HG03066 (cell line): Measurements from ENCODE around the gene LYST.
"Not testable (repeated sequence)": the region's sequence is repeated elsewhere in the genome, so short reads cannot be mapped to it uniquely, and the experiment has no call there.

Source experiments
- ATAC-seq: cut with Tn5 transposase; IDR thresholded peaks from one replicate; pipeline ENCODE4 v1.9.1; 2021; ENCODE audit warnings: low read depth; ENCODE audit not compliant: unreplicated experiment

The LYST gene

DNA sequence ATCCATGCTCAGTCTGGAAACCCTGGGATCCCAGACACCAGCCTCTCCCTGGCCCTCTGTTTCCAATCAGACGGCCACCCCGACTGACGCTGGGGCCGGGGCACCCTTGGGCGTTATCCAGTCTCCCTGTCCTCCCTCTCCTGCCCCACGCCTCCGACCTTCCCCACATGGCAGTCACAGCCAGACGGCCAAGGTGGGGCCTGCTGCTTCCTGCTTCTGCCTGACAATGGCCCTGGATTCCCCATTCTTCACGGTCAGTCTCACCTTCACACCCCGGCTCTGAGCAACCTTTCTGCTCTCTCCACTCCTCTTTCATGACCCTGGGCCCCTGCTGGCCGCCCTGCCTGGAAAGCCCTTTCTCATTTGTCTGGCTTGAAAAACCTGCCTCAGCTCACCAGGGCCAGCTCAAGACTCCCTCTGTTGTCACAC lies 223.7 kb downstream of the LYST start:
- ATAC-seq, result no peak

DNA sequence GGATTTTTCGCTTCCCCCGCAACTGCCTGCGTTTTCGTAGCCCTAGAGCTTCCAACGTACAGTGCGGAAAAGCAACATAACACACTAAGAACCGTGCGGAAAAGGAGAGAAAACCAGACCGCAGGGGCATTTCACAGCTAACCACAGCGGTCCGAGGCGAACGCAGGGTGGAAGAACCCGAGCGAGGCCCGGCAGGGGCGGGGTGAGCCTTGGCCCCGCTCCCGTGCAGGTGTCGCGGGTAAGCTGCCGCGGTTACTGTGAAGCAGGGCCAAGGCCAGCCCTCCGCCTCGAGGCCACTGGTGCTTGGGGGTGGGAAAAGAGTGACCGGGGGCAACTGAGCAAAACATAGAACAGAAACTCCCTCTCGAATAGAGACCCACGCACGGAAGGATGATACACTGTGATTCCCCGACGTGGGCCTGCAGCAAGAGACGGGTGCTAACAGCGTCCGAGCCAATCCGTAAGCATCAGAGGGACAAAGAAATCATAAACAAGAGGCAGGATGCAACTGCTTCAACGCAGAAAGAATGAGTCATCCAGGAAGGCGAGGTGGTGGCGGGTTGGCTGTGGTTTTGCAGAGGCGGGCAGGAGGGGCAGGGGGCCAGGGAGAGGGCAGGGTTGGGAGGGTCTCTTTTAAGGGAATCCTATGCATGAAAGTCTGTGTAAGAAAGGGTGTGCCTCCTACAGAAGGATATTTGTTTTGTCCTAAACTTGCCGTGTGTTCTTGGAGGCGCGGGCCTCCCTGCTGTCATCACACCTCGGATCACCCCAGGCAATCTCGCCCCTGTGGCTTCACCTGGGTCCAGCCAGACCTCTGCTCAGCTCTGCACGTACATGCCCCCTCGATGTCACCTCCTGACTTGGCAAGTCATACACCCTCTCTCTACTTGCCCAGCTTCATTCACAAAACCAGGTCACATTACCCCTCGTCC lies 224.4 kb downstream of the LYST start:
- peak; percentile 61 for ATAC-seq

GRCh38 chr1:235640580-235640979 lies 226.1 kb downstream of the LYST start:
- no peak for ATAC-seq

DNA sequence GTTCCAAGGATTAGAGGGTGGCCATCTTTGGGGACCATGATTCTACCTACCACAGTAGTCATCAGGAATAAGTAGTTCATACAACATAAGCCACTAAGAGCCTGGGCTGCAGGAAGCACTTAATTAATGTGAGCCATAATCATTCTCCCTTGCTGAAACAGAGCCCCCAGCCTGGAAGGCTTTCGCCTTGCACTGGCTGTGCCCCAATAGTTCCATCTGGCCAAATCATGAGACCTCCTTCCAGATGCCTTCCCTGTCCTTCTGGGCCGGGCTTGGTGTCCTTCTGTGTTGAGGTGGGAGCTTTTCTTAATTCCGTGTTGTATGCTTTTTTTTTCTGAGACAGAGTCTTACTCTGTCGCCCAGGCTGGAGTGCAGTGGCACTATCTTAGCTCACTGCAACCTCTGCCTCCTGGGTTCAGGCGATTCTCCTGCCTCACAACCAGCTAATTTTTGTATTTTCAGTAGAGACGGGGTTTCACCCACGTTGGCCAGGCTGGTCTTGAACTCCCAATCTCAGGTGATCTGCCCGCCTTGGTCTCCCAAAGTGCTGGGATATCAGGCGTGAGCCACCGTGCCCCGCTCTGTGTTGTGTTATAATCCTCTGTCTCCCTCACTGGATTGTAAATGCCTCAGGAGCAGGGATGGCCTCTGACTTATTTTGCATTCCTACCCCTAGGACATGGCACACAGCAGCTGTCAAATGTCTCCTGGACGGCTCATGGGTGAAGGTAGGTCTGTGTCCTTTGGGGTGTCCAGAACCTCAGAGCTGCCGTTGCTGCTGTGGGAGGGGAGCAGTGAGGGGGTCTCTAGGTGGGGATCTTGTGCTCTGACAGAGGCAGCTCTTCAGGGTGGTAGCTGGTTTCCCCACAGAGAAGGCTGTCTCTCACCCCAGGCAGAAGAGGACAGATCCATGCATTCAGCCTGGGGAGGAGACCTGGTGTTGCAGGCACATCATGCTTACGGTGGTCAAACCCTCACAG lies 227.2 kb downstream of the LYST start:
- ATAC-seq, result no peak

DNA sequence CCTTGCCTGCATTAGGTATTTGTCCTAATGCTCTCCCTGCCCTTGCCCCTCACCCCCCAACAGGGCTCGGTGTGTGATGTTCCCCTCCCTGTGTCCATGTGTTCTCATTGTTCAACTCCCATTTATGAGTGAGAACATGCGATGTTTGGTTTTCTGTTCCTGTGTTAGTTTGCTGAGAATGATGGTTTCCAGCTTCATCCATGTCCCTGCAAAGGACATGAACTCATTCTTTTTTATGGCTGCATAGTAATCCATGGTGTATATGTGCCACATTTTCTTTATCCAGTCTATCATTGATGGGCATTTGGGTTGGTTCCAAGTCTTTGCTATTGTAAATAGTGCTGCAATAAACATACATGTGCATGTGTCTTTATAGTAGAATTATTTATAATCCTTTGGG lies 228.1 kb downstream of the LYST start:
- not testable (repeated sequence) for ATAC-seq

- no peak for ATAC-seq
These were observed 228.8 kb downstream of the LYST start for GRCh38 chr1:235637756-235638534.

DNA sequence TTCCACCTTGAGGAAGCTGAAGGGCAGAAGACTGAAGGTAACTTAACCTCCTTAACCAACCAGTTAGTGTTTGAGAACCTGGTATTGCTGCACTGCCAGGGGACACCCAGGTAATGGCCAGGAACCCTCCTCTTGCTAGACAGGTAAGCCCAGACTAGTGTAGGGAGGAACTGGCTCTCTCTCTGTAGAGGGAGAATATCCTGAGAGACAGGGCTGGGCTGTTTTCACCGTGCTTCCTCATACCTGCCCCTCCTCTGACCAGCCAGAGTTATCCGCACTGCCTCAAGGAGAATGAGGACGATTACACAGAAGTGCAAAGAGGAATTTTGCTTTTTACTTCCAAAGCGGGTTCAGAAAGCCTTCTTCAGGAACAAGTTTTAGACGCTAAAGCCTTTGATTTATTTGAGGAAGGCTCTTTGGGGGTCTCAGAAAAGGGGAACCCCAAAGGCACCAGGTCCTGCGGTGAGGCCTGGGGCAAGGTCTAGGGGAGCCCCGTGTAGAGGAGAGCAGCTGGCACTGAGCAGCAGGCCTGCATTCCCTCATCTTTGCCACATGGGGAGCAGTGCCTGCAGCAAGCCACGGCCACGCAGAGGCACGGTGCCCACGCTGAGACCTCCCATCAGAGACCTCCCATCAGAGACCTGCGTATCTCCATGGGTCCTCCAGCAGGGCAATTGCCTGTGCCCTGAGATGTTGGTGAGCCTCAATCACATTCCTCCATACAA lies 230.6 kb downstream of the LYST start:
- ATAC-seq, result no peak

- peak; percentile 73 for ATAC-seq
These were observed 234.0 kb downstream of the LYST start for GRCh38 chr1:235632506-235633401.

DNA sequence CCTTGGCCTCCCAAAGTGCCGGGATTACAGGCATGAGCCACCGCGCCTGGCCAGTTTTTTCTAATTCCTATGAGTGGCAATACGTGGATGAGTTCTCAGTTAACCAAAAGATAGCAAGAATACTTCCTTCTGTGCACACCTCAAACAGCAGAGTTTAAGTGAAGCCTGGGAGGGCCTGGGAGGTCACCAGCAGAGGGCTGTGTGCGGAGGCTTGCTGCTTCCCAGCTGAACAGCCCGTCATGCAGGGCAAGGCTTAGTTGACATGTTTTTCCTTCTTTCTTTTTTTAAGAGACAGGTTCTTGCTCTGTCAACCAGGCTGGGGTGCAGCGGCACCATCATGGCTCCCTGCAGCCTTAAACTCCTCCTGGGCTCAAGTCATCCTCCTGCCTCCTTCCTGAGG lies 234.9 kb downstream of the LYST start:
- ATAC-seq, result no peak

- ATAC-seq, result no peak
These were observed 238.2 kb downstream of the LYST start for GRCh38 chr1:235628316-235629005.

- ATAC-seq, result no peak
These were observed 240.9 kb downstream of the LYST start for GRCh38 chr1:235625831-235626230.

GRCh38 chr1:235625340-235625739 lies 241.4 kb downstream of the LYST start:
- ATAC-seq, result no peak

GRCh38 chr1:235624721-235625333 lies 241.9 kb downstream of the LYST start:
- ATAC-seq, result no peak

DNA sequence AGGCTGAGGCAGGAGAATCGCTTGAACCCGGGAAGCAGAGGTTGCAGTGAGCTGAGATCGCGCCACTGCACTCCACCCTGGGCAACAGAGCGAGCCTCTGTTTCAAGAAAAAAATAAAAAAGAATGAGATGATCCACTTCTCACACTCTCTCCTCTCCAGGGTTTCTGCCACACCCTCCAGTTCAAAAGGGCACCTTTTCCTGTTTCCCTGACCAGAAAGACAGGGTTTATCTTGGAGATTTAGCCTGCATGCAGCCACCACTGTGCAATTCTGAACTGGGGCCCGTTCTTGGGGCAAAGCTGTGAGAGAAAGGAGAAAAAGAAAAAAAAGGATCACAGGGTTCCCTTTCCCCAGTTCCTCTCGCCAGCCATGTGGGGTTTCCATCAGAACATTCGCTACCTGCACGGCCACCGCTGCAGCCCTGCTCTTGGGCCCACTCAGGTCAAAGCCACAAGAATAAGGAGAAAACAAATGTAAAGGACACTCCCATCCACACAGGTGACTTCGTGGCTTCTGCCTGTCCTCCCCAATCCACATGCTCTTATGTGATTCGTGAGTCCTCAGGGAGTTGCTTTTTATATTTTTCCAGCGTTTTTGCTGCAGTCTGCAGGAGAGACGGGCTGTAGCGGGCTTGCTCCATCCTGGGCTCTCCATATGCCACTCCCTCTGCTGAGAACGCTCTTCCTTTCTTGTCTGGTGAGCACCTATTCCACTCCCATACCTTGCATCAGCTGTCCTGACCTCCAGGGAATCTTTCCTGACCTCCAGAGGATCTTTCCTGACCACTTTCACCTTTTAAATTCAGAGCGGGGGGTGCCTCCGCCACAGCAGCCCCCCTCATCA lies 243.5 kb downstream of the LYST start:
- ATAC-seq, result no peak

GRCh38 chr1:235619149-235619548 lies 247.6 kb downstream of the LYST start:
- ATAC-seq, result not testable (repeated sequence)

- ATAC-seq, result no peak
These were observed 248.9 kb downstream of the LYST start for GRCh38 chr1:235617808-235618207.

- no peak for ATAC-seq
These were observed 249.6 kb downstream of the LYST start for GRCh38 chr1:235617140-235617539.
